ENCODE data around the gene COPG2. TPM values are rescaled to one million over a fixed set of nuclear protein-coding genes. Genes with fewer than 3 reads are reported as not detected.

Gene COPG2
- total and polyA plus RNA-seq, 2 of the 13 experiments (the other 11 are each of a cell fraction or from before 2014, with no cell fraction given), result 14.1 to 17.7 TPM

DNA sequence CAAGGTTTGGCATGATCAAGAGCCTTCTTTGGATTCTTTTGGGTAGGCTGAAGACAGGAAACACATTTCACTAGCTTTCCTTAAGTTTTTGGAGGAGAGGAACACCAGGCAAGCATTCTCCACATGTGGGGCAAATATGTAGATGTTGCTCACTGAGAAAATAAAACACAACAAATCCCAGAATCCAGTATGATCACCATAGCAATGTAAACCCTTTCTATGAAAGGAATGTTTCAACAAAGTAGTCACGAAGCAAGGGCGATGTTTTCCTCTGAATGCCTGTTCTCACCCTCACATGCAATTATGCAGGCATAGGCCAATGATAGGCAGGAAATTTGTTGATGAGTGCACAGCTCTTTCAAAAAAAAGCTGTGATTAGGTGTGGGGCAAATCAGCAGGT, 207.3 kb downstream of the COPG2 start:
- no peak for TF ChIP-seq KDM1A (CRISPR knock-in tag; IDR thresholded peaks at IDR 0.05)
- no peak for TF ChIP-seq ZNF460 (CRISPR knock-in tag; IDR thresholded peaks at IDR 0.05; ENCODE audit: borderline replicate concordance)
- TF ChIP-seq ZNF142 (CRISPR knock-in tag; IDR thresholded peaks at IDR 0.05), result no peak
- TF ChIP-seq EZH2 (conservative IDR thresholded peaks at IDR 0.05; ENCODE audit: low read depth, low read length), result no peak
- no peak for TF ChIP-seq PHF5A (CRISPR knock-in tag; IDR thresholded peaks at IDR 0.05; ENCODE audit: low read depth, unreplicated experiment)
- no peak for TF ChIP-seq KDM5B (CRISPR knock-in tag; IDR thresholded peaks at IDR 0.05; ENCODE audit: borderline replicate concordance)
- no peak for TF ChIP-seq ZNF256 (CRISPR knock-in tag; conservative IDR thresholded peaks at IDR 0.05)
- no peak for TF ChIP-seq ZNF333 (CRISPR knock-in tag; IDR thresholded peaks at IDR 0.05; ENCODE audit: borderline replicate concordance)
- TF ChIP-seq NR2F6 (IDR thresholded peaks at IDR 0.05), result no peak
- TF ChIP-seq NR2F6 (CRISPR knock-in tag; IDR thresholded peaks at IDR 0.05), result no peak
- no peak for TF ChIP-seq ZNF331 (CRISPR knock-in tag; IDR thresholded peaks at IDR 0.05)
- no peaks in the 10 kb centered on the region for H3K79me2 ChIP-seq (ENCODE audit: insufficient read depth, low read length)
- H3K9me3 ChIP-seq (ENCODE audit: low read length), result peaks cover 10% of the 10 kb centered on the region
- no peak overlapping the region for H3K9ac ChIP-seq (ENCODE audit: insufficient read depth, low read depth, low read length)
- no peak overlapping the region for H3K4me2 ChIP-seq (ENCODE audit: low read depth, low read length)
- H2AFZ ChIP-seq (ENCODE audit: low read length), result no peak overlapping the region
- no peaks in the 10 kb centered on the region for H3K36me3 ChIP-seq (replicated peaks in 1 of 2; ENCODE audit: control insufficient read depth in 1 of 2, insufficient read depth in 2 of 2, low read length in 2 of 2)
- no peaks in the 10 kb centered on the region for H3K4me1 ChIP-seq (ENCODE audit: insufficient read depth, low read length)
- in situ Hi-C loops (cut with HindIII; ENCODE audit: extremely low pct_ligation_motif_present, low pct_unique_long_range_greater_than_20kb) (no loop called here), intact Hi-C loops (cut with micrococcal nuclease; ENCODE audit: unreplicated experiment) (no loop called here)
- FAIRE-seq, result no peak
- H4K20me1 ChIP-seq (ENCODE audit: insufficient read depth, low read length), result no peaks in the 10 kb centered on the region
- H3K4me3 ChIP-seq (replicated peaks in 1 of 3; ENCODE audit: insufficient read depth in 1 of 3, low read depth in 2 of 3, low read length in 3 of 3), result no peak overlapping the region
- POLR2A ChIA-PET, result no interaction called here
- ATAC-seq, result no peak
- BruUV-seq (replicated peaks), result no TSS peak
- no peak for DNase-seq (ENCODE audit: low spot score)
- WGBS (ENCODE audit: low lambda C conversion rate), result 48% methylated on average over 2 of the region's 2 CpGs
- CTCF ChIA-PET (ENCODE audit: low intra/inter-chr PET ratio, low total read pairs), result no interaction called here
- no peaks in the 10 kb centered on the region for H3K27me3 ChIP-seq (ENCODE audit: control insufficient read depth in 1 of 2, insufficient read depth in 2 of 2, low read length in 2 of 2)
- H3K27ac ChIP-seq (ENCODE audit: extremely low read length, insufficient read depth, low read length), result no peak overlapping the region
